ENCODE results near the gene LYAR. TPM values are rescaled to one million over a fixed set of nuclear protein-coding genes. Genes with fewer than 3 reads are reported as not detected.

LYAR gene
- total and polyA plus RNA-seq, 4 donors: 3.9 to 5.0 (median 4.6) TPM

- DNase-seq (ENCODE audit: low spot score): no peak
- H3K27me3 ChIP-seq (ENCODE audit: control insufficient read depth in 4 of 4, insufficient read depth in 4 of 4, low read length in 3 of 4): no peaks in the 10 kb centered on the region
- H3K4me1 ChIP-seq (ENCODE audit: control insufficient read depth in 4 of 4, insufficient read depth in 4 of 4, low read length in 3 of 4): no peaks in the 10 kb centered on the region
- H3K9ac ChIP-seq (ENCODE audit: low read depth in 1 of 2, low read length in 2 of 2): no peak overlapping the region
- TF ChIP-seq CTCF (IDR thresholded peaks at IDR 0.05; ENCODE audit: low read depth, low read length, missing input control) (no peak), EGR1 (IDR thresholded peaks at IDR 0.05; ENCODE audit: low read depth in 2 of 2) (no peak)
- no peak overlapping the region for H3K4me3 ChIP-seq (ENCODE audit: low read depth in 1 of 3, low read length in 3 of 3)
- 91% methylated on average over 5 of the region's 5 CpGs for WGBS
- no peaks in the 10 kb centered on the region for H3K9me3 ChIP-seq (ENCODE audit: control insufficient read depth in 4 of 4, low read length in 3 of 4)
- peaks cover 2 to 25% (median 8%) of the 10 kb centered on the region in 4 donors for H3K36me3 ChIP-seq (ENCODE audit: control insufficient read depth in 4 of 4, insufficient read depth in 3 of 4, low read depth in 1 of 4, low read length in 3 of 4)
- no peak overlapping the region for H3K27ac ChIP-seq (ENCODE audit: low read depth in 1 of 2, low read length in 2 of 2)
These were observed 22.0 kb downstream of the LYAR start for GRCh38 chr4:4267981-4268380.

GRCh38 chr4:4260185-4260751, 29.7 kb downstream of the LYAR start:
- 44% methylated on average over 6 of the region's 6 CpGs for WGBS
- peaks cover 0 to 3% (median 0%) of the 10 kb centered on the region in 4 donors for H3K36me3 ChIP-seq (ENCODE audit: control insufficient read depth in 4 of 4, insufficient read depth in 3 of 4, low read depth in 1 of 4, low read length in 3 of 4)
- TF ChIP-seq JUND (IDR thresholded peaks at IDR 0.05): no peak
- peak; percentile 57 for TF ChIP-seq CTCF (IDR thresholded peaks at IDR 0.05; ENCODE audit: low read depth, low read length, missing input control)
- peak; percentile 81 to 88 for TF ChIP-seq RAD21 (IDR thresholded peaks at IDR 0.05)
- TF ChIP-seq RXRA (IDR thresholded peaks at IDR 0.05): no peak
- TF ChIP-seq HNF4G (IDR thresholded peaks at IDR 0.05): peak; percentile 35
- no peak for TF ChIP-seq ATF3 (IDR thresholded peaks at IDR 0.05)
- H3K27ac ChIP-seq (ENCODE audit: low read depth in 1 of 2, low read length in 2 of 2): peak overlapping the region; percentile 16 to 52
- no peaks in the 10 kb centered on the region for H3K9me3 ChIP-seq (ENCODE audit: control insufficient read depth in 4 of 4, low read length in 3 of 4)
- peak overlapping the region in 1 of 2 donors; percentile 36 for H3K9ac ChIP-seq (ENCODE audit: low read depth in 1 of 2, low read length in 2 of 2)
- peak overlapping the region in 2 of 3 donors; percentile 22 to 33 for H3K4me3 ChIP-seq (ENCODE audit: low read depth in 1 of 3, low read length in 3 of 3)
- H3K4me1 ChIP-seq (ENCODE audit: control insufficient read depth in 4 of 4, insufficient read depth in 4 of 4, low read length in 3 of 4): peaks cover 4 to 33% (median 21%) of the 10 kb centered on the region in 4 donors
- DNase-seq (ENCODE audit: low spot score): no peak
- H3K27me3 ChIP-seq (ENCODE audit: control insufficient read depth in 4 of 4, insufficient read depth in 4 of 4, low read length in 3 of 4): no peaks in the 10 kb centered on the region

GRCh38 chr4:4259484-4260100, 30.4 kb downstream of the LYAR start:
- H3K9ac ChIP-seq (ENCODE audit: low read depth in 1 of 2, low read length in 2 of 2): peak overlapping the region; percentile 1 to 36
- H3K36me3 ChIP-seq (ENCODE audit: control insufficient read depth in 4 of 4, insufficient read depth in 3 of 4, low read depth in 1 of 4, low read length in 3 of 4): peaks cover 0 to 3% (median 0%) of the 10 kb centered on the region in 4 donors
- DNase-seq (ENCODE audit: low spot score): peak; percentile 45
- 22% methylated on average over 9 of the region's 9 CpGs for WGBS
- peak overlapping the region in 2 of 3 donors; percentile 22 to 33 for H3K4me3 ChIP-seq (ENCODE audit: low read depth in 1 of 3, low read length in 3 of 3)
- H3K27ac ChIP-seq (ENCODE audit: low read depth in 1 of 2, low read length in 2 of 2): peak overlapping the region; percentile 16 to 52
- peaks cover 5 to 39% (median 28%) of the 10 kb centered on the region in 4 donors for H3K4me1 ChIP-seq (ENCODE audit: control insufficient read depth in 4 of 4, insufficient read depth in 4 of 4, low read length in 3 of 4)
- no peaks in the 10 kb centered on the region for H3K9me3 ChIP-seq (ENCODE audit: control insufficient read depth in 4 of 4, low read length in 3 of 4)
- H3K27me3 ChIP-seq (ENCODE audit: control insufficient read depth in 4 of 4, insufficient read depth in 4 of 4, low read length in 3 of 4): no peaks in the 10 kb centered on the region
- no peak for TF ChIP-seq TAF1 (conservative IDR thresholded peaks at IDR 0.05)
- peak; percentile 88 to 97 for TF ChIP-seq HNF4A (conservative IDR thresholded peaks at IDR 0.05)
- TF ChIP-seq RXRA (IDR thresholded peaks at IDR 0.05): peak; percentile 98 to 99
- TF ChIP-seq FOXA2 (IDR thresholded peaks at IDR 0.05): peak; percentile 82
- TF ChIP-seq GABPA (IDR thresholded peaks at IDR 0.05 in 1 of 2, conservative IDR thresholded peaks at IDR 0.05 in 1 of 2): peak in 1 of 2 donors; percentile 70
- TF ChIP-seq HNF4G (IDR thresholded peaks at IDR 0.05): no peak
- peak; percentile 60 to 82 for TF ChIP-seq JUND (IDR thresholded peaks at IDR 0.05)
- TF ChIP-seq EGR1 (IDR thresholded peaks at IDR 0.05; ENCODE audit: low read depth in 2 of 2): peak in 1 of 2 donors; percentile 52
- peak; percentile 91 for TF ChIP-seq NR2F2 (IDR thresholded peaks at IDR 0.05)
- TF ChIP-seq MAX (IDR thresholded peaks at IDR 0.05): peak; percentile 85
- TF ChIP-seq SP1 (IDR thresholded peaks at IDR 0.05): peak; percentile 97
- TF ChIP-seq CTCF (IDR thresholded peaks at IDR 0.05; ENCODE audit: low read depth, low read length, missing input control): no peak
- TF ChIP-seq RAD21 (IDR thresholded peaks at IDR 0.05): peak in 1 of 2 donors; percentile 38

All from liver (tissue), 9 donors.